GM18519 (cell line): ENCODE measurements around the gene DHRS4L2.
"Not testable (repeated sequence)": the region's sequence is repeated elsewhere in the genome, so short reads cannot be mapped to it uniquely, and the experiment has no call there.

Experiments
- ATAC-seq: cut with Tn5 transposase; IDR thresholded peaks from one replicate; pipeline ENCODE4 v1.9.1; 2021; ENCODE audit warnings: mild to moderate bottlenecking, moderate library complexity; ENCODE audit not compliant: unreplicated experiment, low FRiP score

The DHRS4L2 gene

GRCh38 chr14:23988607-23989363 is at the start of gene DHRS4L2:
Gene DHRS4L2, plus strand, starts transcription at chr14:23988929. Its CDS starts 19 bp downstream, at chr14:23988948.
- peak; percentile 62 for ATAC-seq

GRCh38 chr14:23939607-23940326 is 49.0 kb upstream of the DHRS4L2 start:
- ATAC-seq: no peak

DNA sequence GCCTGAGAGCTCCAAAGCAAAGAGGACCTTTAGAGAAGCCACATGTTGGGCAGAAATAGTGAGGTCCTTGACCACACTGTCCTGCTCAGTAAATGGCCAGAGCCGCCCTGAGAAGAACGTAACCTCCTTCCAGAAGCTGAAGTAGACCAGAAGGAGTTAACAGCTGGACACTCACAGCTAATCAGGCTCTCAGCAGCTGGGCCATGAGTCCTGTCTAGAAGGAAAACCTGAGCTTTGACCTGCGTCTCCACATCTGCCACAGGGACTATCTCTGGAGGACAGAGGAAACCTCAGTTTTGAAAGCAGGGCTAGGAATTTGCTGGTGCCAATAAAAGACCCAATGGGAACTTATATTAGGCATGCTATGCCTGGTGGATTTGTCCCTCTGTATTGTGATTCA is 47.5 kb upstream of the DHRS4L2 start:
- ATAC-seq: no peak

GRCh38 chr14:23941669-23942068 is 47.1 kb upstream of the DHRS4L2 start:
- ATAC-seq: no peak

- ATAC-seq: no peak
Measured at GRCh38 chr14:23942587-23942986, 46.1 kb upstream of the DHRS4L2 start.

- ATAC-seq: not testable (repeated sequence)
Measured at GRCh38 chr14:23949069-23949468, 39.7 kb upstream of the DHRS4L2 start.

DNA sequence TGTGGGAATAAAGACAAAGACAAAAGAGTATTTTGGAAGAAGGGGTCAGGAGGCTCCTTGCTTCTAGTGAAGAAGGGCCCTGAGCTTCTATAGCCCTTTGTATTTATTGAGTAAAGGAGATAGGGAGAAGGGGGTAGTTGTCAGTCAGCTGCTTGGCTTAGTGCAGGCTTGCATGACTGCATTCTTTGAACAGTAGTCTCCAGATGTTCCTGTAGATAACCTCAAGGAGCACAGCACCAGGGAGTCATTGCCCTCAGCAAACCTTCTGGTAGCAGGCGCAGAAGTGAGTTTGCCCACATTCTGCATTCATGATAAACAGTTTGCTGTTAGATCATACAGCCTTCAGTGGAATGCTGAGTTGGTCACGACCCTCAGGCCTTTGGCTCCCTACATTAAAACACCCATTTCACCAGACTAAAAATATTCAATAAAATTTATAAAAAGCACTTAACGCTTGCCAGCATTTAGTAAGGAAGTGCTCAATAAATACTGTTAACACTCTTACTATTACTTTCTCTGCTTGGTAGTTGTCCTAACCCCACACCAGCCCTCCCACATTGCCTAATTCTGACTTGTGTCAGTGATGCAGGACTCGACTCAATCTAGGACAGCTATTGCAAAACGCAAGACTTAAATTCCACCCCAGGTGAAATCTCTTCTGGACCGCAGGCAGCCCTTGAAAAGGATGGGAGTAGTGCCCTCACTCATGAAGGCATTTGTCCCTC is 38.2 kb upstream of the DHRS4L2 start:
- no peak for ATAC-seq

DNA sequence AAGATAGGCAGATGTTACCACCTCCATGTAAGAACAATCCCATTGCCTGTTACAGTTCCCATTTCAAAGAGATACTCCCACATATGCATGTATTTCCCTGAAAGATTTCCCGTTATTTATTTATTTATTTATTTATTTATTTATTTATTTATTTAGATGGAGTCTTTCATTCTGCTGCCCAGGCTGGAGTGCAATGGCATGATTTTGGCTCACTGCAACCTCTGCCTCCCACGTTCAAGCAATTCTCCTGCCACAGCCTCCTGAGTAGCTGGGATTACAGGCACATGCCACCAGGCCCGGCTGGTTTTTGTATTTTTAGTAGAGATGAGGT is 37.6 kb upstream of the DHRS4L2 start:
- not testable (repeated sequence) for ATAC-seq

DNA sequence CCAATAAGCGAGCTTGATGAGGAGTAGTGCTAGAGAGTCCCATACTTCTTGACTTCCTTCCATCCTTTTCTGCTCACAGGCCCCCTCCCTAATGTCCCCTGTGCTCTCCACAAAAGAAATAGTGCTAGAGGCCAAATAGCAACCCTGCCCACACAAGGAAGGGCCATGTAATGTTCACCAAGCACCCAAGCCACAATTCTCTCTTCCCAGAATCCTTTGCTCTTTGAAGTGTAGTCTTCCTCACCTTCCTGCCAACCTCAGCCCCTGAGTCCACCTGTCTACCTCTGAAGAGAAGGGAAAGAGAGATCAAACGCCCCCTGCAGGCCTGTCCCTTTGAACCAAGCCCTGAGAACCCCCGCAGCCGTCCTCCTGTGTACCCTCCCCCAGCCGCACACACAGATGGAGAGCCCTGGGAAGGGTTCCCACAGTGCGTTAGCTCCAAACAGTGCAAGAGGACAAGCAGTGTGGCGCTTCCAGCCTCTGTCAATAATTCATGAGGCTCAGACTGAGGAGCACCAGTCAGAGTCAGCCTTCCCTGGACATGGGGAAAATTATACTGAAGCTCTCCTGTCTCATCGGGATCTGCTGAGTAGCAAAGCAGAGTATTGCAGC is 37.0 kb upstream of the DHRS4L2 start:
- no peak for ATAC-seq

GRCh38 chr14:23953116-23953463 is 35.6 kb upstream of the DHRS4L2 start:
- not testable (repeated sequence) for ATAC-seq

DNA sequence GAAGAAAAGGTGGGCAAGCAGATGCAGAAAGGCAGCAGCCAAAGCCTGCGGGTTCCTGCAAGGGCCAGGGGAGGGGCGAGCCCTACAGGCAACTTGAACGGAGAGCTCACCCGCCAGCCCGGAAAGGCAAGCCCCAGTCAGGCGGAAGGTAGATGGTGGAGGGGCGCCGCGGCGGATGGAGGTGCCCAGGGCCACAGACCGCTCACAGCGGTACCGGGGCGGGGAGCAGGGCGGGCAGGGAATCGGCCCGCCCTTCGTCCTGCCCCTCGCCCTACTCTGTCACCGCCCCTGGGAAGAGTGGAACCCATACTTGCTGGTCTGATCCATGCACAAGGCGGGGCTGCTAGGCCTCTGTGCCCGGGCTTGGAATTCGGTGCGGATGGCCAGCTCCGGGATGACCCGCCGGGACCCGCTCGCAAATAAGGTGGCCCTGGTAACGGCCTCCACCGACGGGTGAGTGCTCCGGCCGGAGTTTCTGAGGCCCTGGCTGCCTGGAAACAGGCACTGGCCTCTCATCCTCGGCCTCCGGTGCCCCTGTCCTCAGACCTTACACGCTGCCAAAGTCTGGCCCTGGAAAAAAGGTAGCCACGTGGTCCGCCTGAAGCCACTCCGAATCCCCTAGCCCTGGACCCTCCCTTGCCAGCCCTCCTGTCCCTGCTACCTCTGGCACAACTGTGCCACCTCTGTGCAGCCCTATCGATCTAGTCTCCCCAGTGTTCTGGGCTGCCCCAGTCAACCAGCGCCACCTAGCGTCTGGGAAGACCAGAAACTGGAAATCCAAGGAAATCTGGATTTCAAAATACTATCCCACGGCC is 35.1 kb upstream of the DHRS4L2 start, which contains the start of gene DHRS4:
Gene DHRS4, plus strand, starts transcription at position 307 of the 815 bp plus-strand sequence. Its CDS starts 19 bp downstream, at position 326.
- peak; percentile 68 for ATAC-seq

DNA sequence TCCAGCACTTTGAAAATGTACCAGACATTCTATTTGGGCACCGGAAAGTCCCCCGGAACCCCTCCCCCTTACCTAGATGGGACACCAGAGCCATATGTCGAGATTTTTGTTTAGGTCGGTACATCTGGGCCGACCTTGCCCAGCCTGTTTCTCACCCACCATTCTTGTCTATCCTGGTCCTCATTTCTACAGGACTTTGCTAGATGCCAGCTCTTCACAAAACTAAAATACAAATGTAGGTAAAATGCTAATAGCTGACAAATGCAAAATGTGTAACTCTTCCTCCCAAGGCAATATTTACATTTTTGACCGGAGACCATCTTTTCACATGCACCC is 34.5 kb upstream of the DHRS4L2 start:
- peak; percentile 13 for ATAC-seq

DNA sequence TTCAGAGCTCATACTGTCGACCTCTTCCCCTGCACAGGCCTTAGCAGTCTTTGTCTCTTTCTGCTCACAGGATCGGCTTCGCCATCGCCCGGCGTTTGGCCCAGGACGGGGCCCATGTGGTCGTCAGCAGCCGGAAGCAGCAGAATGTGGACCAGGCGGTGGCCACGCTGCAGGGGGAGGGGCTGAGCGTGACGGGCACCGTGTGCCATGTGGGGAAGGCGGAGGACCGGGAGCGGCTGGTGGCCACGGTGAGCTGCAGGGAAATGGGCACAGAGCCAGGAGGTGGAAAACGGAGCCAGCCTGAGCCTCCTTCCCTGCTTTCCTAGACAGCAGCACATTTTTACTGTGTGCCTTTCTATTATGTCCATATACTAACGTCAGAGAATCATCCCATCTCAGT is 33.8 kb upstream of the DHRS4L2 start:
- not testable (repeated sequence) for ATAC-seq

DNA sequence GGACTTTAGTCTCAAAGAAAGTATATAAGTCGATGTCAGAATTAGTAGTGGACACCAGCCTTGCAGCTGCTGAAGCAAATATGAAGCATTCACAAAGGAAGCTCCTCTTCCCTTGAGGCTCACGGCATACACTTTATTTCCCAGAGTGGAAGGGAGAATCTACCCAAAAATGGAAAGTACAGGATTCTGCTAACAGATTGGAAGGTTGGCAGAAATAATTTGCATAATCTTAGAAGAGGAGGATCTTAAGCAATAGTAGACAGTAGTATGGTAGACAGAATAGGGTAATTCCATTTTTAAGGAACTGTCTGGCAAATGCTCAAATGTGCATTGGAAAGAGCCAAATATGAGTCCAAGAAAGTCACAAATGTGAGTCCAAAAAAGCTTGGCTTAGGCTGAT is 32.9 kb upstream of the DHRS4L2 start:
- not testable (repeated sequence) for ATAC-seq

DNA sequence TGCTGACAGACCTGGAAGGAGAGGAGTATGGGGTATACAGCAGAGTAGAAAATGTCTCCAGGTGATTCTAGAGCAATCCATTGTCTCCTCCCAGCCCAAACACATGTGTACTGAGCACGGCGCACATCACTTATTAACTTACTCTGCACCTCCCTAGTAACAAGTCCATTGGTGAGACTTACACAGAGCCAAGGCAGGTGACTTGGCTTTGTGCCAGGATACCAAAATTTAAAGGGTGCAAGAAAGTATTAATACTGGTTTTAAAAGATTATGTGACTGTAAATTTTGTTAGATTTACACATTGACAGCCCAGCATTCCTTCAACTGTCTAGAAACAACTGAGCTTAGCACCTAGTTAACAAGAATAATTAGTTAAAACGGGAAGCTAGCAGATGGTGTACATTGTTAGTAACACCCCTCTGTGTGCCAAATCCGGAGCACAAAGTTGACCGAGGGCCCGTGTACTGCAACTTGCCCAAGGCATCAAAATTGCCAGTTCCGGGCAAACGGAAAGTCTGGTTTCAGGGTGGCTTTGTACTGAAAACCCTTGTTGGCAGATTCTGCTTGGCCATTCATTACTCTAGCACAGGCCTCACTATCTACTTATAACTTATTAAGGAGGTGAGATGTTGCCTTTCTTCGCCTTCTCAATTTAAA is 30.7 kb upstream of the DHRS4L2 start:
- ATAC-seq: not testable (repeated sequence)

GRCh38 chr14:23960899-23961298 is 27.8 kb upstream of the DHRS4L2 start:
- ATAC-seq: not testable (repeated sequence)

DNA sequence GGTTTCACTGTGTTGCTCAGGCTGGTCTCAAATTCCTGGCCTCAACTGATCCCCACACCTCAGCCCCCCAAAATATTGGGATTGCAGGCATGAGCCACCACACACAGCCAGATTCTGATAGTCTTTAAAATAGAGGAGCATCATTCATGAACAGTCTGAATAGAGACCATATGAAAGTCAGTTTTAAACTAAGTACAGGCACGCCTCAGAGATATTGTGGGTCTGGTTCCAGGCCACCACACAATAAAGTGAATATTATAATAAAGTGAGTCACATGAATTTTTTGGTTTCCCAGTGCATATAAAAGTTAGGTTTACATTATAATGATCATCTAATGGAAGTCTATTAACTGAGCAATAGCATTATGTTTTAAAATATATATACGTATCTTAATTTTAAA is 27.0 kb upstream of the DHRS4L2 start:
- not testable (repeated sequence) for ATAC-seq

- not testable (repeated sequence) for ATAC-seq
Measured at GRCh38 chr14:23969130-23969480, 19.6 kb upstream of the DHRS4L2 start.

- peak; percentile 82 for ATAC-seq
Measured at GRCh38 chr14:23969481-23970282, 19.0 kb upstream of the DHRS4L2 start.
